GM21528 (cell line): ENCODE results near the gene DIDO1.
"Not testable (repeated sequence)": the region's sequence is repeated elsewhere in the genome, so short reads cannot be mapped to it uniquely, and the experiment has no call there.

Source experiments
- ATAC-seq: cut with Tn5 transposase; IDR thresholded peaks from one replicate; pipeline ENCODE4 v1.9.1; 2021; ENCODE audit warnings: mild to moderate bottlenecking, moderate library complexity; ENCODE audit not compliant: unreplicated experiment, low FRiP score

The DIDO1 gene

GRCh38 chr20:62962891-62963613, 36.7 kb upstream of the DIDO1 start:
- no peak for ATAC-seq

GRCh38 chr20:62962221-62962879, 36.0 kb upstream of the DIDO1 start:
- no peak for ATAC-seq

DNA sequence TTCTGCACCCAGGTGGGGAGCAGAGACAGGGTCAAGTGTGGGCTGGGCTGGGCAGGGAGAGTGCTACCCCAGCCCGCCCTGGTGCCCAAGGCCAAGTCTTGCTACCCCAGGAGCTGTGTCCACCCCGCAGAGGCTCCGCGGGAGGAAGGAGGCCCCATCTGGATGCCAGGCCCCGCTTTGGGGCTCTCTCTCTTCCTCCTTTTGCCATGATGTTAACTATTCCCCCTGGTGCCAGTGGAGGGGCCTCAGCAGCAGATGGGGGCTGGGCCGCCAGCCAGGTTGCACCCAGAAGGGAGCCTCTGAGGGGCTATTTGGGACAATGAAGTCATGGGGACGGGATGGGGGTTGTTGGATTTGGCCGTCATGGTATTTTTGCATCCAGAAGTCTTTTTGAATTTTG, 35.5 kb upstream of the DIDO1 start:
- ATAC-seq, result no peak

GRCh38 chr20:62961310-62961783, 35.0 kb upstream of the DIDO1 start:
- no peak for ATAC-seq

GRCh38 chr20:62960446-62961309, 34.4 kb upstream of the DIDO1 start:
- not testable (repeated sequence) for ATAC-seq

GRCh38 chr20:62959998-62960436, 33.7 kb upstream of the DIDO1 start:
- no peak for ATAC-seq

DNA sequence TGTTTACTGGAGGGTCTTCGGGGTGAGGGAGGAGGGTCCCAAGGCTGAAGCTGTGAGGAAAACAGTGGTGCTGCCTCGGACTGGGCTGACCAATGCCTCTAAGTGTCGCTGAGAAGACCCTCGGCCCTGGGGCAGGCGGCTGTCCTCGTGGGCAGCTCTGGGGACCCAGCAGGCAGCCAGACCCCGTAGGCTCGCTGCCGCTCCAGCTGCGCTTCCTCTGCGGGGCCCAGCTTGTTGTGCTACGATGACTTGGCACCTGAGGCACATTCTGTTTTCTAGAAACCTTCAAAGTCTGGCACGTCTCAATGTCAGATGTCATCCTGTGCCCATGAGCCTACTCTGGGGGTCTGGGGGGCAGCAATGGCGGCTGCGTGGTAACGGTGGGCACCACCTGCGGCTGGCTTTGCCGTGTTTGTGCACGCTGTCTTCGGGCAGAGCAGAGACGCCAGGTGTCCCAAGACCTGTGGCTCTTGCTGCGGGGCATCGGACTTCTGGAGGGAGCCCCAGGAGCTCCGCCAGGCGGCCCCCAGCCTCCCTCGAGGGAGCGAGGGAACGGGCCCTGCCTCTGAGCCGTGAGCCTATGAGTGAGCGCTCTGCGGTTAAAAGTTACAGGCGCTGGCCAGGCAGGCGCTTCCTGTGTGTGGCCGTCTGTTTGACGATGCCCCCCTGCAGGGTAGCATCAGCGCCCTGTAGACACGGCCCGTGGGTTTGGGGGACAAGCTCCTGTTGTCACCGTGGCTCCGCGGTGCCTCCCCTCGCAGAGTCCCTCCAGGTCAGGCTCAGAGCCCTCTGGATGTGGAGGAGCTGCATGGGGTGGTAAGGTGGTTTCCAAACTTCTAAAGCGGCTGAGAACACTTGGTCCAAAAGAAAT, 33.0 kb upstream of the DIDO1 start:
- ATAC-seq, result no peak

DNA sequence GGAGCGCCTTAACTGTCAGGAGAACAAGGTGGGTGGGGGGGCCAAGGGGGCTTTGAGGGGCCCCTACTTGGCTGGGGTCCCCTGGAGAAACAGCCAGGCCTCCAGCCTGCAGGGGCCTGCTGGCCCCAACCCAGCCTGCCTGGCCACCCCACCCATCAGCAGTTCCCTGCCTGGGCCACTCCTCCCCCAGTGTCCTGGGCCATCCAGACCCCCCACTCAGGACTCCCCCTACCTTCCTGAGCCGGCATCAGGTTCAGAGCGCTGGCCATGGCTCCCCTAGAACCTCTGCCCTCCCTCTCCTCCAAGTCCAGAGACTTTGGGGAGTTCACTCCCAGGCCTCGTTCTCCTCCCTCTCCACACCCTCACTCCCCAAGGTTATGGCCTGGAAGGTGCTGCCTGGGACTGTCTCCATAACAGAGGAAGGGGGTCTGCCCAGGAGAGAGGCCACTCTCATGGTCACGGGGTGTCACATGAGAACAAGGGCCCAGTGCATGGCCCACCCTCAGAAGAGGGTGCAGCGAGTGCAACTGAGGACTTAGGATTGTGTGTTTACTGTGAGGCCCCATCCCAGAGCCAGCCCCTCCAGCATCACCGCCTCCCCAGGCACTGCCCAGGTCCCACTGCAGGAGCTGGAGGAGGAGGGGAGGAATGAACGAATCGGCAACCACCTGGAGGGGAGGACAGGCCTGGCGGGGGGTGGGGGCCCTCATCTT, 32.2 kb upstream of the DIDO1 start:
- ATAC-seq, result no peak

DNA sequence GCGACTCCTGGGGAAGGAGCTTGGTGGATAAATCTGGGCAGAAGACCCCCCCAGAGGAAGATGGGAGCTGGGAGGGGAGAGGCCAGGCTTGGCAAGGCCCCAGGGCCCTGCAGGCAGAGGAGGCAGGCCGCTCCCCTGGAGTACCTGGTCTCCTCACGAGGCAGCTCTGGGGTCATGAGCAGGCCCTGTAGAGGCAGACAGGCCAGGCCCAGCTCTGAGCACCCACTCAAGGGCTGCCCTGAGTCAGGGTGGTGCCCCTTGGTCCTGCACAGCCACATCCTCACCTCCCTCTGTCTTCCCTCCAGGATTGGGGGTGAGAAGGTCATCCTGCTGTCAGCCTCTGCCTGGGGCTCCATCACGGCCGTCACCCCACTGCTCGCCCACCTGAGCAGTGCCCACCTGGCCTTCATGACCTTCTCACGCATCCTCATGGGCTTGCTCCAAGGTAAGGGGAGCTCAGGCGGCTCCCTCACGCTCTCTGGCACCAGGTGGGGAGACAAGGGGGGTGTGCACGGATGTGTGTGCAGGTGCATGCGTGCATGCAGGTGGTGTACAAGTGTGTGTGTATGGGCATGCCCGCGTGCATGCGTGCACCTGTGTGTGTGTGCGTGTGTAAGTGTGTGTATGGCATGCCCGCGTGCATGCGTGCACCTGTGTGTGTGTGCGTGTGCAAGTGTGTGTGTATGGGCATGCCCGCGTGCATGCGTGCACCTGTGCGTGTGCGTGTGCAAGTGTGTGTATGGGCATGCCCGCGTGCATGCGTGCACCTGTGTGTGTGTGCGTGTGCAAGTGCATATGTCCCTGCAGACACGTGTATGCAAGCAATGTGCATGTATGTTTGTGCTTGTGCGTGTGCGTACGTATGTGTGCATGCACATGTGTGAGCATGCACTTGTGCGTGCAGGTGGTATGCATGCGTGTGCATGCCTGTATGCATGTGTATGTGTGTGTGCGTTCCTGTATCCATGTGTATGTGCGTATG, 31.1 kb upstream of the DIDO1 start:
- no peak for ATAC-seq

GRCh38 chr20:62956387-62957135, 30.3 kb upstream of the DIDO1 start:
- ATAC-seq, result no peak

DNA sequence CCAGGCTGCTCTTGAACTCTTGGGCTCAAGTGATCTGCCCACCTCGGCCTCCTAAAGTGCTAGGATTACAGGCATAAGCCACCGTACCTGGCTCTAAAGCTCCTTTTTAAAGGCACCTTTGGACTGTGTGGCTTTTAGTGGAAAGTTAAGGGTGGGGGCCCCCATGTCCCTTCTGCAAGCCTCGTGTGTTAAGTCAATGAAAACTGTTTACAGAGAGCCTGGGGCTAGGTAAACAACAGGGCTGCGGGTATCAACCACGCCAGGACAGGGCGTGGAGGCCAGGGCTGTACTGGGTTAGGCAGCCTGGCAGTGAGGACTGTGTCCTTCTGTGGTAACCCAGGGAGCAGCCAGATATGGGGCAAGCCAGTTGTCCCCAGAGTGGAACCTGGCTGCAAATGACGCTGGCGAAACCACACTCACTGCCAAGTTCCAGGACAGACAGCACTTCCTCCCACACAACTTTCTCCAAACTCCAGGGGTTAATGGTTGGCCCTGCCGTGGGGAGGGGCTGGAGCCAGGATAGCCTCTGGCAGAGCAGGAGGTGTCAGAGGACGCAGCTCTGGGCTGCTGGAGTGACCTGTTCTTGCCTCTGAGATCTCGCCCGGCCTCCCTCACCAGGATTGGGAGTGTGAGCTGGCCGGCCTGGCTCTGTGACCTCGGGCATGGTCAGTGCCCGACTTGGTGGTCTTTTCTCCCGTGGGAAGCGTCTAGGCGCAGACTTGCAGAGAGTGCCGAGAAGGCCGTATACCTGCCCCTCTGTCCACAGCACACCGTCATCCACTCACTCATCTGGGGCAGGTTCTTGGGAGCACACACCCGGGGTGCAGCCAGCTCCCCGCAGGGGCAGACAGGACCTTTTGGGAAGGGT, 29.4 kb upstream of the DIDO1 start:
- ATAC-seq, result no peak

DNA sequence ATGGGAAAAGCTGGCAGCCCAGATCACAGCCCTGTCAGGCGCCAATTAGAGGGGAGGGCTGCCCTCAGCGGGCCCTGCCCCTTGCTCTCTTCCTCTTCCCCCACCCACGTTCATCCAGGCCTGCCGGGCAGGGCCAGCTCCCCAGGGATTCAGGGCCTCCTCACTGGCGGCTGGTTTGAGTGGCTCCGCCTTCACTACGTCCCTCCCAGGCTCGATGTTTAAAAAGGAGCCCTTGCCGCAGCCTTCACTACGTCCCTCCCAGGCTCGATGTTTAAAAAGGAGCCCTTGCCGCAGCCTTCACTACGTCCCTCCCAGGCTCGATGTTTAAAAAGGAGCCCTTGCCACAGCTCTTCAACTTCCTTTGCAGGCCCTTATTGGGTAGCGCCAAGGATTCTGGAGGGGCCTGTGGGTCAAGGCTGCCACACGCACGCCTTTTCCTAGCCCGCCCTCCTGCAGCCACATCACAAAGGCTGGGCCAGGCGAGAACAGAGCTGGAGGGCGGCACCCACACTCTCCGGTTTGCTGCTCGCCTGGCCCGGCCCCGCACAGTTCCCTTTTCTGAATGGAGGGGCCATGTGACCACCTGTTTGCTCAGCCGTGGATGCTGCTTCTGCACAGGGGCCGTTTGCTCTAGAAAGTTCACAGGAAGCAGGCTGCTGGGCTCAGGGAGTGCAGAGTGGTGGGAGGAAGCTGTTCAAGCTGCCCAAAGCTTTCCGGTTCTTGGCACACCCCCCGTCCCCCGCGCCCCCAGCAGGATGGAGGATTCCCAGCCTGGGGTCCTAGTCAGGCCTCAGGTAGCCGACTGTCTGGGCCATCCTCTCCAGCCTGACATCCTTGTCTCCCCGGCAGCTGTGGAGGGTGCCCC, 27.8 kb upstream of the DIDO1 start:
- peak; percentile 67 for ATAC-seq

- ATAC-seq, result peak; percentile 2
Measured at GRCh38 chr20:62952968-62953838, 26.9 kb upstream of the DIDO1 start.

DNA sequence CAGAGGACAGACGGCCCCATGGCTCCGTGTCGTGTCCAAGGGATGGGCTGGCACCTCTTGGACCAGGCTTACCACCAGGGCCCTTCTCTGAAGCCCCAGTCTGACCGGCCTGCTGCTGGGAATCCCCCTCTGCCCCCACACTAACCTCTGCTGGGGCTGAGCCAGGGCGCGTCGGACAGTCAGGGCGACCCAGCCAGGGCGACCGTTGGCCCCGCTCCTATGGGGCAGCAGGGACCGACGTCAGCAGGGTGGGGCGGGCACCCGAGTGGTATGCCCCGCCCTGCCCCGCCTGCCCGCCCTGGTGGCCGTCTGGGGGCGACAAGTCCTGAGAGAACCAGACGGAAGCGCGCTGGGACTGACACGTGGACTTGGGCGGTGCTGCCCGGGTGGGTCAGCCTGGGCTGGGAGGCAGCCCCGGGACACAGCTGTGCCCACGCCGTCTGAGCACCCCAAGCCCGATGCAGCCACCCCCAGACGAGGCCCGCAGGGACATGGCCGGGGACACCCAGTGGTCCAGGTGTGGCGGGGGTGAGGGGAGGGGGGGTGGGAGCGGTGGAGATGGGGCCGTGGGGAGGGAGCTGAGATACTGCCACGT, 26.2 kb upstream of the DIDO1 start, which contains the start of gene SLC17A9:
SLC17A9 (plus strand) TSS at position 337 of the 595 bp plus-strand sequence; CDS start at position 459, 122 bp downstream.
- ATAC-seq, result peak; percentile 45
